CD14-positive monocyte (primary cell): Measurements from ENCODE around the gene CHST2. TPM values are rescaled to one million over a fixed set of nuclear protein-coding genes. Genes with fewer than 3 reads are reported as not detected.

Source experiments
- DNase-seq, 3 donors: peaks; one replicate each; pipeline ENCODE4 v3.0.0-alpha.2; 2011 to 2022
- H2AFZ ChIP-seq: 2 replicates; pipeline ENCODE4 v1.6.0; 2012; ENCODE audit warnings: mild to moderate bottlenecking, low read depth, low read length, inconsistent platforms; ENCODE audit not compliant: insufficient read depth, poor library complexity, severe bottlenecking
- H3K27ac ChIP-seq, 2 donors: 1 replicate in 1 of 2; 2 replicates in 1 of 2; pipeline ENCODE4 v1.5.1; 2012 to 2013; ENCODE audit warnings: low read length in 2 of 2, control low read depth in 1 of 2, inconsistent platforms in 1 of 2, low read depth in 1 of 2, mild to moderate bottlenecking in 1 of 2
- H3K27me3 ChIP-seq, 2 donors: one replicate each; pipeline versions ENCODE4 v1.6.0 to v1.6.1; 2011 to 2013; ENCODE audit warnings: low read length in 2 of 2; ENCODE audit not compliant: control insufficient read depth in 2 of 2, insufficient read depth in 2 of 2
- H3K36me3 ChIP-seq, 2 donors: replicated peaks in 1 of 2; 1 replicate in 1 of 2; 2 replicates in 1 of 2; pipeline versions ENCODE4 v1.5.1 to v1.6.1; 2012 to 2013; ENCODE audit warnings: low read length in 2 of 2, control low read depth in 1 of 2, inconsistent platforms in 1 of 2, mild to moderate bottlenecking in 1 of 2; ENCODE audit not compliant: insufficient read depth in 2 of 2, control insufficient read depth in 1 of 2
- H3K4me1 ChIP-seq, 2 donors: 1 replicate in 1 of 2; 2 replicates in 1 of 2; pipeline versions ENCODE4 v1.5.1 to v1.6.1; 2012 to 2013; ENCODE audit warnings: low read length in 2 of 2, control low read depth in 1 of 2, inconsistent platforms in 1 of 2, mild to moderate bottlenecking in 1 of 2, moderate library complexity in 1 of 2; ENCODE audit not compliant: insufficient read depth in 2 of 2, control insufficient read depth in 1 of 2
- H3K4me2 ChIP-seq: replicated peaks from 2 replicates; pipeline ENCODE3; 2012; ENCODE audit warnings: low read length, moderate library complexity, mild to moderate bottlenecking; ENCODE audit not compliant: poor library complexity, severe bottlenecking; ENCODE audit errors: extremely low read depth
- H3K4me3 ChIP-seq, 3 experiments: fragments of 200-600 bp in 1 of 3; sonication (generic) in 1 of 3; replicated peaks in 1 of 3; 1 replicate in 2 of 3; 2 replicates in 1 of 3; pipeline ENCODE4 v1.5.1; 2011 to 2013; ENCODE audit warnings: low read length in 3 of 3, mild to moderate bottlenecking in 3 of 3, control low read depth in 2 of 3, low read depth in 2 of 3, inconsistent platforms in 1 of 3, moderate library complexity in 1 of 3
- H3K79me2 ChIP-seq: 2 replicates; pipeline ENCODE4 v1.6.0; 2012; ENCODE audit warnings: mild to moderate bottlenecking, control low read depth, inconsistent platforms, low read length, moderate library complexity; ENCODE audit not compliant: insufficient read depth
- H3K9ac ChIP-seq: 2 replicates; pipeline ENCODE4 v1.6.0; 2017; ENCODE audit warnings: low read length, mild to moderate bottlenecking; ENCODE audit not compliant: insufficient read depth, poor library complexity, severe bottlenecking
- H3K9me3 ChIP-seq, 2 donors: replicated peaks in 1 of 2; 1 replicate in 1 of 2; 2 replicates in 1 of 2; pipeline versions ENCODE4 v1.5.1 to v1.6.1; 2012 to 2013; ENCODE audit warnings: low read length in 2 of 2, control low read depth in 1 of 2; ENCODE audit not compliant: control insufficient read depth in 1 of 2, insufficient read depth in 1 of 2
- H4K20me1 ChIP-seq: 2 replicates; pipeline ENCODE4 v1.6.0; 2012; ENCODE audit warnings: mild to moderate bottlenecking, low read length, control low read depth, moderate library complexity; ENCODE audit not compliant: insufficient read depth
- H3K27ac Mint-ChIP-seq, 7 donors: one replicate each; pipeline ENCODE4 v1.8.0; 2020; ENCODE audit warnings: mild to moderate bottlenecking in 7 of 7, mixed read lengths in 7 of 7, moderate library complexity in 6 of 7, inconsistent platforms in 2 of 7
- H3K27me3 Mint-ChIP-seq, 3 donors: one replicate each; pipeline ENCODE4 v1.8.0; 2021 to 2022; ENCODE audit warnings: low read depth in 3 of 3, mild to moderate bottlenecking in 3 of 3, mixed read lengths in 3 of 3, moderate library complexity in 3 of 3, inconsistent platforms in 1 of 3
- H3K36me3 Mint-ChIP-seq, 2 donors: one replicate each; pipeline ENCODE4 v1.8.0; 2020; ENCODE audit warnings: mixed read lengths in 2 of 2, inconsistent platforms in 1 of 2, mild to moderate bottlenecking in 1 of 2
- H3K4me1 Mint-ChIP-seq: one replicate; pipeline ENCODE4 v1.8.0; 2020; ENCODE audit warnings: mild to moderate bottlenecking, mixed read lengths
- H3K4me3 Mint-ChIP-seq, 2 donors: one replicate each; pipeline ENCODE4 v1.8.0; 2020; ENCODE audit warnings: mild to moderate bottlenecking in 2 of 2, mixed read lengths in 2 of 2, moderate library complexity in 1 of 2
- H3K9me3 Mint-ChIP-seq, 7 donors: one replicate each; pipeline ENCODE4 v1.8.0; 2020 to 2022; ENCODE audit warnings: mixed read lengths in 7 of 7, mild to moderate bottlenecking in 6 of 7, moderate library complexity in 6 of 7, inconsistent platforms in 2 of 7
- WGBS: methylation state at CpG from one replicate; pipeline ENCODE4 v1.1.5; 2013; ENCODE audit warnings: missing lambda C conversion rate; ENCODE audit not compliant: insufficient coverage; 5-methylcytosine and 5-hydroxymethylcytosine counted together
- intact Hi-C, 2 donors: fragments of 100-400 bp; cut with micrococcal nuclease; formaldehyde crosslinking; loops; one replicate each; pipeline versions ENCODE4 v1.15.0 to v1.15.1; 2023
- polyA plus RNA-seq, 3 donors: library from polyadenylated mRNA; depleted of rRNA in 1 of 3; unstranded in 2 of 3; stranded (reverse) in 1 of 3; fragments of 300-500 nt in 2 of 3; fragments of >200 nt in 1 of 3; fragmentation: Illumina TruSeq in 2 of 3; gene quantifications; 1 replicate in 2 of 3; 2 replicates in 1 of 3; pipeline ENCODE4 v1.2.3, GENCODE V29; 2012 to 2021
- TF ChIP-seq, protein P1 (sequence below): fragments of 200-600 bp; IDR thresholded peaks from one replicate; pipeline ENCODE4 v1.8.0; 2022; ENCODE audit warnings: antibody characterized with exemption, mild to moderate bottlenecking

The CHST2 gene
- polyA plus RNA-seq, 3 donors, result 6.1 to 18.0 (median 9.6) TPM

DNA sequence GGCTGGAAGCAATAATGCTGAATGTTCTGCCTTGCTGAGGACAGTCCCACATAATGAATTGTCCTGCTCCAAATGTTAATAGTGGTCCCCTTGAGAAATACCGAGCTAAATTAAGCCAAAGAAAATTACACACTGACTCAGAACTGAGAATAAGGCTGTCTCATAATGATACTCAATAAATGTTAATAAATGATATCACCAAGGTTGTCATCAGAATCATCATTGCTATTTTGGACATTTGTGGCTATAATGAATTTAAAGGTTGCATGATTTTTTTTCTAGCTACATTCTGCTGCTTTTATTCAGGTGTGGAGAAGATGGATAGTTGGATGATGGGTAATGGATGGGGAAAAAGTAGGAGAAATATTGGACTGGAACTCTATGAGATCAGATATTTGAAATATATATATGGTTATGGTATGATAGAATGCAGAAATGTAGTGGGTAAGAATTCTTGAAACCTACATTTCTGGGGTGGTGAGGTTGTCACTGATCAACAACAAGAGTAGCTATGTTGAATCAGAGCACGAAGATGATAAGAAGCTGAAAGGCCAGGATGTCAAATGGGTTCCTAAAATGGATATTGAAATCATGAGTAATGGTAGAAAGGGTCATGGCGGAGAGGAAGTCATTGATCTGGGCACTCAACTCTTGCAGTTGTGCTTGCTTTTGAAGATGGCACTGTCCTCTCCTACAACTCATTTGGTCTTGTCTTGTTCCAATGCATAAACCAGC is 12.8 kb downstream of the CHST2 start:
- Histone ChIP-seq H3K79me2 (peaks cover under 1% of the 10 kb centered on the region), H2AFZ (no peak overlapping the region), H3K4me3 (no peak overlapping the region), H3K4me1 (peaks cover 24 to 32% of the 10 kb centered on the region in 2 donors), H3K36me3 (peaks cover 0 to 6% of the 10 kb centered on the region in 2 donors), H3K9me3 (no peaks in the 10 kb centered on the region), H4K20me1 (no peaks in the 10 kb centered on the region), H3K4me2 (no peak overlapping the region), H3K27me3 (no peaks in the 10 kb centered on the region), H3K9ac (no peak overlapping the region), H3K27ac (no peak overlapping the region)
- intact Hi-C loops, result no loop called here
- no peak for DNase-seq
- WGBS, result no CpG with 5 or more reads among the region's 3 CpGs
- Mint-ChIP-seq H3K4me3 (no peak overlapping the region), H3K9me3 (peaks cover 0 to 2% (median 0%) of the 10 kb centered on the region in 7 donors), H3K27ac (no peak overlapping the region), H3K36me3 (peaks cover 10 to 16% of the 10 kb centered on the region in 2 donors), H3K27me3 (peaks cover 0 to 2% (median 0%) of the 10 kb centered on the region in 3 donors), H3K4me1 (peaks cover 35% of the 10 kb centered on the region)
- TF ChIP-seq, protein P1, sequence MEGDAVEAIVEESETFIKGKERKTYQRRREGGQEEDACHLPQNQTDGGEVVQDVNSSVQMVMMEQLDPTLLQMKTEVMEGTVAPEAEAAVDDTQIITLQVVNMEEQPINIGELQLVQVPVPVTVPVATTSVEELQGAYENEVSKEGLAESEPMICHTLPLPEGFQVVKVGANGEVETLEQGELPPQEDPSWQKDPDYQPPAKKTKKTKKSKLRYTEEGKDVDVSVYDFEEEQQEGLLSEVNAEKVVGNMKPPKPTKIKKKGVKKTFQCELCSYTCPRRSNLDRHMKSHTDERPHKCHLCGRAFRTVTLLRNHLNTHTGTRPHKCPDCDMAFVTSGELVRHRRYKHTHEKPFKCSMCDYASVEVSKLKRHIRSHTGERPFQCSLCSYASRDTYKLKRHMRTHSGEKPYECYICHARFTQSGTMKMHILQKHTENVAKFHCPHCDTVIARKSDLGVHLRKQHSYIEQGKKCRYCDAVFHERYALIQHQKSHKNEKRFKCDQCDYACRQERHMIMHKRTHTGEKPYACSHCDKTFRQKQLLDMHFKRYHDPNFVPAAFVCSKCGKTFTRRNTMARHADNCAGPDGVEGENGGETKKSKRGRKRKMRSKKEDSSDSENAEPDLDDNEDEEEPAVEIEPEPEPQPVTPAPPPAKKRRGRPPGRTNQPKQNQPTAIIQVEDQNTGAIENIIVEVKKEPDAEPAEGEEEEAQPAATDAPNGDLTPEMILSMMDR, result no peak

DNA sequence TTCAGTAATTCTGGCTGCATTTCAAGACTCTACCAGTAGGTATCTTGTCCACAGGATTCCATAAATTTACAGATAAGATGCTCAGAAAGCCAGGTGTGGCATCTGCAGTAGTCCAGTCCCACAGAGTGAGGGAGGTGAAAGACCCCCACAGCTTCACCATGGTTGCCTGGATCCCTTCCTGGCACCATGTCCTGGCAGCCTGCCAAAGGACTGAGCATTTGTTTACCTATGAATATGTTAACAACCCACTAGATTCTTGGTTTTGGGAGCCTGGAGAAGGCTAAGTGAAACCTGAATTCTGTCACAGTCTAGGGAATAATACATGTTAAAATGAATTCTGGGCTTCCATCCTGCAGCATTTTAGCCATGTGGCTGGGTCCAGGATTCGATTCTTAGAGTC is 14.9 kb downstream of the CHST2 start:
- Mint-ChIP-seq H3K9me3 (peaks cover 0 to 1% (median 0%) of the 10 kb centered on the region in 7 donors), H3K27ac (peak overlapping the region in 6 of 7 donors; percentile 14 to 82 (median 72)), H3K27me3 (peaks cover 0 to under 1% (median 0%) of the 10 kb centered on the region in 3 donors), H3K36me3 (peaks cover 6 to 9% of the 10 kb centered on the region in 2 donors), H3K4me3 (no peak overlapping the region), H3K4me1 (peaks cover 34% of the 10 kb centered on the region)
- Histone ChIP-seq H3K4me1 (peaks cover 24 to 32% of the 10 kb centered on the region in 2 donors), H4K20me1 (no peaks in the 10 kb centered on the region), H3K36me3 (no peaks in the 10 kb centered on the region), H3K4me2 (no peak overlapping the region), H3K27me3 (no peaks in the 10 kb centered on the region), H3K9me3 (no peaks in the 10 kb centered on the region), H2AFZ (no peak overlapping the region), H3K27ac (peak overlapping the region in 1 of 2 donors; percentile 29), H3K4me3 (no peak overlapping the region), H3K79me2 (no peaks in the 10 kb centered on the region), H3K9ac (no peak overlapping the region)
- WGBS, result no CpG with 5 or more reads among the region's 1 CpG
- intact Hi-C loops, result no loop called here
- no peak for DNase-seq
- TF ChIP-seq, protein P1, result no peak
